Measurements from ENCODE around the gene BAIAP2L2. TPM values are rescaled to one million over a fixed set of nuclear protein-coding genes. Genes with fewer than 3 reads are reported as not detected.

BAIAP2L2 gene
- total RNA-seq, 2 donors from 2014 or later, result 0.14 to 5.5 TPM

- Histone ChIP-seq H3K9me3 (no peaks in the 10 kb centered on the region), H3K4me1 (replicated peaks) (no peaks in the 10 kb centered on the region), H3K27me3 (replicated peaks; ENCODE audit: insufficient read depth) (no peaks in the 10 kb centered on the region), H3K27ac (no peak overlapping the region), H3K4me3 (no peak overlapping the region), H3K36me3 (no peaks in the 10 kb centered on the region)
- TF ChIP-seq CTCF (IDR thresholded peaks at IDR 0.05) (no peak), POLR2A (IDR thresholded peaks at IDR 0.05) (no peak), POLR2AphosphoS5 (IDR thresholded peaks at IDR 0.05) (no peak)
- no peak for DNase-seq (ENCODE audit: low spot score)
- 73% methylated on average over 17 of the region's 17 CpGs for WGBS
- intact Hi-C loops (cut with DNase I), result loop anchor here (5.0 kb wide), 1 partner anchor 56 kb away; no protein-coding TSS in a partner anchor
These were observed 2.6 kb downstream of the BAIAP2L2 start for GRCh38 chr22:38107692-38108515.

- DNase-seq (ENCODE audit: low spot score), result no peak
- intact Hi-C loops (cut with DNase I), result loop anchor here (5.0 kb wide), 1 partner anchor 55 kb away; no protein-coding TSS in a partner anchor
- H3K4me1 ChIP-seq (replicated peaks), result no peaks in the 10 kb centered on the region
- no peaks in the 10 kb centered on the region for H3K27me3 ChIP-seq (replicated peaks; ENCODE audit: insufficient read depth)
- H3K4me3 ChIP-seq, result no peak overlapping the region
- no peak overlapping the region for H3K27ac ChIP-seq
- TF ChIP-seq CTCF (IDR thresholded peaks at IDR 0.05) (no peak), POLR2AphosphoS5 (IDR thresholded peaks at IDR 0.05) (no peak), POLR2A (IDR thresholded peaks at IDR 0.05) (no peak)
- H3K9me3 ChIP-seq, result no peaks in the 10 kb centered on the region
- WGBS, result 78% methylated on average over 17 of the region's 17 CpGs
- no peaks in the 10 kb centered on the region for H3K36me3 ChIP-seq
These were observed 3.5 kb downstream of the BAIAP2L2 start for GRCh38 chr22:38106814-38107578.

GRCh38 chr22:38104084-38104483, 6.4 kb downstream of the BAIAP2L2 start:
- no peak for TF ChIP-seq POLR2A (IDR thresholded peaks at IDR 0.05)
- peak in 1 of 4 experiments; percentile 44 for TF ChIP-seq CTCF (IDR thresholded peaks at IDR 0.05)
- no peak for DNase-seq (ENCODE audit: low spot score)
- WGBS, result 85% methylated on average over 6 of the region's 6 CpGs
- Histone ChIP-seq H3K36me3 (no peaks in the 10 kb centered on the region), H3K4me3 (no peak overlapping the region), H3K27ac (no peak overlapping the region), H3K27me3 (replicated peaks; ENCODE audit: insufficient read depth) (no peaks in the 10 kb centered on the region), H3K4me1 (replicated peaks) (no peaks in the 10 kb centered on the region), H3K9me3 (no peaks in the 10 kb centered on the region)
- intact Hi-C loops (cut with DNase I), result no loop called here

- no peaks in the 10 kb centered on the region for H3K4me1 ChIP-seq (replicated peaks)
- no peak overlapping the region for H3K4me3 ChIP-seq
- DNase-seq (ENCODE audit: low spot score), result no peak
- 78% methylated on average over 8 of the region's 8 CpGs for WGBS
- intact Hi-C loops (cut with DNase I), result no loop called here
- no peaks in the 10 kb centered on the region for H3K36me3 ChIP-seq
- TF ChIP-seq CTCF (IDR thresholded peaks at IDR 0.05) (no peak), POLR2A (IDR thresholded peaks at IDR 0.05) (no peak), POLR2AphosphoS5 (IDR thresholded peaks at IDR 0.05) (no peak)
- H3K9me3 ChIP-seq, result no peaks in the 10 kb centered on the region
- H3K27ac ChIP-seq, result no peak overlapping the region
- no peaks in the 10 kb centered on the region for H3K27me3 ChIP-seq (replicated peaks; ENCODE audit: insufficient read depth)
These were observed 6.8 kb downstream of the BAIAP2L2 start for GRCh38 chr22:38103641-38104040.

Measured in prostate gland (tissue), 2 donors.